ENCODE results near the gene ART1. TPM values are rescaled to one million over a fixed set of nuclear protein-coding genes. Genes with fewer than 3 reads are reported as not detected.

Gene ART1
- total RNA-seq, 4 donors from 2014 or later: not detected

GRCh38 chr11:3709977-3710376, 65.0 kb downstream of the ART1 start:
- H3K27me3 ChIP-seq: no peaks in the 10 kb centered on the region
- 50% methylated on average over 1 of the region's 1 CpG for WGBS, 2 donors
- intact Hi-C loops (cut with DNase I): no loop called here
- no peak overlapping the region for H3K27ac ChIP-seq
- DNase-seq: no peak
- no peaks in the 10 kb centered on the region for H3K9me3 ChIP-seq
- H3K4me3 ChIP-seq: no peak overlapping the region
- TF ChIP-seq CTCF (IDR thresholded peaks at IDR 0.05) (no peak), POLR2A (IDR thresholded peaks at IDR 0.05) (no peak)
- peaks cover 9 to 91% (median 13%) of the 10 kb centered on the region in 3 donors for H3K36me3 ChIP-seq
- H3K4me1 ChIP-seq: no peaks in the 10 kb centered on the region

DNA sequence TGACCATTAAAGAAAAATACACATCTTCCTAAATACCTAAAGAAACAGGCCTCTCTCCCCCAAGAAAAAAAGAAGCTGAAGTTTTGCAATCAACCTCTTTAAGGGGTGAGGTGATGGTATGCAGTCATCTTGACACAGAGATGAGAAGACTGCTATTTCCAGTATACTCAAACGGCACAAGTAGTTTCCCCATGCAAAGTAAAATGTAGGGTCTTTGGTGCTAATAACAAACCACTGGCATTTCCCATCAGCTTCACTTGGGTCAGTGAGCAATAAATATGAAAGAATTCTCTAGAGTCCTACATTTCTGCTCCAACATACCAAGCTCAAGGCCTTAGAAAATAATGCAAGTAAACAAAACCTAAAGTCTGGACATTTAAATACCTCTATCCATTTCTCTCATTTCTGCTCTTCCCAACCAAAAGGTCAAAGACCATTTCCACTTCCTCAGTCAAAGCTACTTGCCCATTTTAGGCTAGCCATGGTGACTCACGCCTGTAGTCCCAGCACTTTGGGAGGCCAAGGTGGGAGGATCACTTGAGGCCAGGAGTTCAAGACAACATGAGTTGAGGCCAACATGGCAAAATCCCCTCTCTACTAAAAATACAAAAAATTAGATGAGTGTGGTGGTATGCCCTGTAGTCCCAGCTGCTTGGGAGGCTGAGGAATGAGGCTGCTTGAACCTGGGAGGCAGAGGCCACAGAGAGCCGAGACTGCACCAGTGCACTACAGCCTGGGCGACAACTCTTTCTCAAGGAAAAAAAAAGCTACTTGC, 65.7 kb downstream of the ART1 start:
- no peak for TF ChIP-seq CTCF (IDR thresholded peaks at IDR 0.05)
- TF ChIP-seq POLR2A (IDR thresholded peaks at IDR 0.05): no peak

GRCh38 chr11:3712274-3712673, 67.3 kb downstream of the ART1 start:
- TF ChIP-seq CTCF (IDR thresholded peaks at IDR 0.05) (no peak), POLR2A (IDR thresholded peaks at IDR 0.05) (no peak)
- no peak overlapping the region for H3K27ac ChIP-seq
- intact Hi-C loops (cut with DNase I): no loop called here
- no peak for DNase-seq
- H3K36me3 ChIP-seq: peaks cover 17 to 93% (median 24%) of the 10 kb centered on the region in 3 donors
- no peaks in the 10 kb centered on the region for H3K4me1 ChIP-seq
- no peaks in the 10 kb centered on the region for H3K27me3 ChIP-seq
- WGBS, 2 donors: 47 to 68% methylated on average over 6 of the region's 6 CpGs
- no peak overlapping the region for H3K4me3 ChIP-seq
- H3K9me3 ChIP-seq: no peaks in the 10 kb centered on the region

More for the DNA sequence above, 65.7 kb downstream of the ART1 start:
- Histone ChIP-seq H3K27me3 (no peaks in the 10 kb centered on the region), H3K36me3 (peaks cover 9 to 91% (median 15%) of the 10 kb centered on the region in 3 donors), H3K9me3 (no peaks in the 10 kb centered on the region), H3K4me3 (no peak overlapping the region), H3K4me1 (no peaks in the 10 kb centered on the region), H3K27ac (no peak overlapping the region)
- intact Hi-C loops (cut with DNase I): no loop called here
- no peak for DNase-seq
- 88 to 90% methylated on average over 4 of the region's 4 CpGs for whole genome bisulfite sequencing, 2 donors

Small RNAs within 50 kb of the gene (small RNA-seq; reads per million reads assigned to genes)
- 0 reads per million in 4 donors for gene RF00019

Other genes starting within 250 kb of the ART1 start
- gene ART5, start 3.1 kb upstream of the ART1 start, total RNA-seq: under 1 TPM in 1 of 4 donors, not detected in 3; 0.76 TPM
- gene CHRNA10, start 26.3 kb downstream of the ART1 start, total RNA-seq: 1 to 10 TPM in 2 of 4 donors, under 1 TPM in 1, not detected in 1; 0.38 to 1.1 (median 1.1) TPM
- gene NUP98, start 152.4 kb downstream of the ART1 start, total RNA-seq: 100 to 1,000 TPM in 1 of 4 donors, 10 to 100 TPM in 3; 54.2 to 110 (median 79.2) TPM
- gene PGAP2, start 163.4 kb downstream of the ART1 start, total RNA-seq: 10 to 100 TPM; 10.8 to 30.8 (median 27.5) TPM
- 10 to 100 TPM; 51.6 to 84.5 (median 72.7) TPM for gene RHOG, start 195.8 kb downstream of the ART1 start, total RNA-seq
- gene STIM1, start 210.5 kb downstream of the ART1 start, total RNA-seq: 100 to 1,000 TPM in 1 of 4 donors, 10 to 100 TPM in 3; 50.1 to 112 (median 63.3) TPM